H9 (cell line): ENCODE measurements around the gene LPIN2. TPM values are rescaled to one million over a fixed set of nuclear protein-coding genes. Genes with fewer than 3 reads are reported as not detected.

Experiments used
- DNase-seq: peaks from one replicate; pipeline ENCODE4 v3.0.0-alpha.2; 2017
- H2AFZ ChIP-seq: one replicate; pipeline ENCODE4 v1.6.1; 2013; ENCODE audit warnings: mild to moderate bottlenecking, low read length, control low read depth, moderate library complexity
- H2AK5ac ChIP-seq: 2 replicates; pipeline ENCODE4 v1.6.1; 2013; ENCODE audit warnings: low read length, control low read depth, mixed read lengths; ENCODE audit not compliant: insufficient read length
- H2BK120ac ChIP-seq: one replicate; pipeline ENCODE4 v1.6.1; 2013; ENCODE audit warnings: low read depth, mild to moderate bottlenecking, low read length, control low read depth, inconsistent platforms; ENCODE audit not compliant: poor library complexity, severe bottlenecking
- H2BK12ac ChIP-seq: 2 replicates; pipeline ENCODE4 v1.6.1; 2013; ENCODE audit warnings: low read length, control low read depth, mixed read lengths, low read depth; ENCODE audit not compliant: insufficient read length
- H2BK15ac ChIP-seq: 2 replicates; pipeline ENCODE4 v1.6.1; 2013; ENCODE audit warnings: low read depth, low read length, control low read depth
- H2BK20ac ChIP-seq: one replicate; pipeline ENCODE4 v1.6.1; 2013; ENCODE audit warnings: low read depth, mild to moderate bottlenecking, low read length, control low read depth, inconsistent platforms; ENCODE audit not compliant: poor library complexity, severe bottlenecking
- H2BK5ac ChIP-seq: 2 replicates; pipeline ENCODE4 v1.6.1; 2013; ENCODE audit warnings: low read length, control low read depth, mixed read lengths; ENCODE audit not compliant: insufficient read length
- H3K14ac ChIP-seq: 2 replicates; pipeline ENCODE4 v1.6.1; 2013; ENCODE audit warnings: low read length, control low read depth; ENCODE audit not compliant: insufficient read depth
- H3K18ac ChIP-seq: 2 replicates; pipeline ENCODE4 v1.6.1; 2013; ENCODE audit warnings: low read depth, mild to moderate bottlenecking, mixed read lengths, low read length, control low read depth; ENCODE audit not compliant: insufficient read length
- H3K23ac ChIP-seq: 2 replicates; pipeline ENCODE4 v1.6.1; 2013; ENCODE audit warnings: low read length, control low read depth, mixed read lengths, low read depth; ENCODE audit not compliant: insufficient read length
- H3K23me2 ChIP-seq: 2 replicates; pipeline ENCODE4 v1.6.1; 2013; ENCODE audit warnings: low read depth, mild to moderate bottlenecking, mixed read lengths, low read length, control low read depth; ENCODE audit not compliant: insufficient read length, poor library complexity, severe bottlenecking
- H3K27ac ChIP-seq: 2 replicates; pipeline ENCODE4 v1.5.1; 2013; ENCODE audit warnings: low read length, control low read depth, mixed read lengths, low read depth; ENCODE audit not compliant: insufficient read length
- H3K27me3 ChIP-seq: 2 replicates; pipeline ENCODE4 v1.6.1; 2013; ENCODE audit warnings: low read length, control low read depth, inconsistent platforms; ENCODE audit not compliant: insufficient read depth
- H3K4ac ChIP-seq: 2 replicates; pipeline ENCODE4 v1.6.1; 2013; ENCODE audit warnings: low read depth, mild to moderate bottlenecking, control low read depth, inconsistent platforms, low read length, moderate library complexity
- H3K4me1 ChIP-seq: 2 replicates; pipeline ENCODE4 v1.6.1; 2013; ENCODE audit warnings: low read length, control low read depth, inconsistent platforms; ENCODE audit not compliant: insufficient read depth
- H3K4me2 ChIP-seq: 2 replicates; pipeline ENCODE4 v1.6.1; 2013; ENCODE audit warnings: low read length, control low read depth, mixed read lengths; ENCODE audit not compliant: insufficient read length, insufficient read depth
- H3K56ac ChIP-seq: 2 replicates; pipeline ENCODE4 v1.6.1; 2013; ENCODE audit warnings: low read depth, mild to moderate bottlenecking, mixed read lengths, low read length, control low read depth; ENCODE audit not compliant: insufficient read length
- H3K79me1 ChIP-seq: 2 replicates; pipeline ENCODE4 v1.6.1; 2013; ENCODE audit warnings: low read depth, mild to moderate bottlenecking, moderate library complexity, low read length, control low read depth, inconsistent platforms; ENCODE audit not compliant: insufficient read depth, poor library complexity, severe bottlenecking
- H3K79me2 ChIP-seq: 2 replicates; pipeline ENCODE4 v1.6.1; 2013; ENCODE audit warnings: low read length, control low read depth, inconsistent platforms; ENCODE audit not compliant: insufficient read depth
- H3K9ac ChIP-seq: 2 replicates; pipeline ENCODE4 v1.6.1; 2013; ENCODE audit warnings: low read length, control low read depth, mixed read lengths; ENCODE audit not compliant: insufficient read length; ENCODE audit errors: extremely low read depth
- H3K9me3 ChIP-seq: one replicate; pipeline ENCODE4 v1.6.1; 2013; ENCODE audit warnings: low read depth, low read length, inconsistent platforms; ENCODE audit not compliant: control insufficient read depth
- H3T11ph ChIP-seq: one replicate; pipeline ENCODE4 v1.6.1; 2013; ENCODE audit warnings: mild to moderate bottlenecking, low read length, control low read depth, inconsistent platforms
- H4K20me1 ChIP-seq: one replicate; pipeline ENCODE4 v1.6.1; 2013; ENCODE audit not compliant: control insufficient read depth, insufficient read length, insufficient read depth
- H4K5ac ChIP-seq: 2 replicates; pipeline ENCODE4 v1.6.1; 2013; ENCODE audit warnings: low read depth, mild to moderate bottlenecking, mixed read lengths, low read length, control low read depth; ENCODE audit not compliant: insufficient read length
- H4K8ac ChIP-seq: replicated peaks from 2 replicates; pipeline ENCODE4 v1.6.1; 2013; ENCODE audit warnings: low read length, control low read depth, mixed read lengths, low read depth; ENCODE audit not compliant: insufficient read length
- H4K91ac ChIP-seq: 2 replicates; pipeline ENCODE4 v1.6.1; 2013; ENCODE audit warnings: low read depth, mild to moderate bottlenecking, moderate library complexity, mixed read lengths, low read length, control low read depth; ENCODE audit not compliant: insufficient read length
- H3K27ac Mint-ChIP-seq, 3 experiments: 2 replicates in 2 of 3; 3 replicates in 1 of 3; pipeline ENCODE4 v1.8.0; 2020 to 2021; ENCODE audit warnings: mixed read lengths in 3 of 3, mild to moderate bottlenecking in 1 of 3, moderate library complexity in 1 of 3
- H3K27me3 Mint-ChIP-seq: 2 replicates; pipeline ENCODE4 v1.8.0; 2021; ENCODE audit warnings: low read depth, mild to moderate bottlenecking, moderate library complexity, mixed read lengths
- H3K36me3 Mint-ChIP-seq, 3 experiments: 2 replicates in 2 of 3; 3 replicates in 1 of 3; pipeline ENCODE4 v1.8.0; 2020 to 2021; ENCODE audit warnings: low read depth in 3 of 3, mixed read lengths in 3 of 3; ENCODE audit not compliant: insufficient read depth in 1 of 3
- H3K4me1 Mint-ChIP-seq, 2 experiments: 2 replicates each; pipeline ENCODE4 v1.8.0; 2020; ENCODE audit warnings: mixed read lengths in 2 of 2
- H3K4me3 Mint-ChIP-seq, 2 experiments: 2 replicates in 1 of 2; 3 replicates in 1 of 2; pipeline ENCODE4 v1.8.0; 2020 to 2021; ENCODE audit warnings: mild to moderate bottlenecking in 2 of 2, mixed read lengths in 2 of 2, moderate library complexity in 1 of 2
- H3K9me3 Mint-ChIP-seq, 2 experiments: 2 replicates in 1 of 2; 3 replicates in 1 of 2; pipeline ENCODE4 v1.8.0; 2020; ENCODE audit warnings: mild to moderate bottlenecking in 2 of 2, mixed read lengths in 2 of 2, moderate library complexity in 1 of 2
- CTCF ChIP-seq: fragments of 200-600 bp; sonication (generic); conservative IDR thresholded peaks from 3 replicates; pipeline ENCODE4 v1.8.0; 2021; ENCODE audit warnings: antibody characterized with exemption, mild to moderate bottlenecking
- WGBS: extraction: QIAGEN DNeasy Blood & Tissue Kit; methylation state at CpG from one replicate; pipeline ENCODE4 v1.1.7; 2013; ENCODE audit warnings: missing lambda C conversion rate, low lambda C conversion rate, mixed read lengths; ENCODE audit not compliant: insufficient read length; ENCODE audit errors: extremely low coverage; 5-methylcytosine and 5-hydroxymethylcytosine counted together
- total RNA-seq: library from RNA; stranded (reverse); gene quantifications from 2 replicates; pipeline ENCODE4 v1.2.1, GENCODE V29; 2021

LPIN2 gene
- total RNA-seq, 1 experiment from 2014 or later: 9.2 TPM

GRCh38 chr18:3014503-3015203 is 1.7 kb upstream of the LPIN2 start:
- H3K27ac ChIP-seq: no peak overlapping the region
- no peak overlapping the region for H4K8ac ChIP-seq
- H3K79me2 ChIP-seq: no peaks in the 10 kb centered on the region
- H3K4me3 Mint-ChIP-seq: no peak overlapping the region
- DNase-seq: no peak
- H3K4me2 ChIP-seq: no peak overlapping the region
- peaks cover 6 to 24% (median 8%) of the 10 kb centered on the region in 3 experiments; a peak in 6 of 7 replicates for H3K36me3 Mint-ChIP-seq
- H3K9me3 Mint-ChIP-seq: no peaks in the 10 kb centered on the region
- H3K23ac ChIP-seq: no peak overlapping the region
- H3K4ac ChIP-seq: no peak overlapping the region
- TF ChIP-seq CTCF: no peak
- no peak overlapping the region for H3K18ac ChIP-seq
- H3K14ac ChIP-seq: no peak overlapping the region
- H3K9ac ChIP-seq: no peak overlapping the region
- peaks cover 14 to 19% of the 10 kb centered on the region in 2 experiments for H3K4me1 Mint-ChIP-seq
- H3T11ph ChIP-seq: no peak overlapping the region
- no peak overlapping the region for H4K91ac ChIP-seq
- H2BK120ac ChIP-seq: no peak overlapping the region
- no peak overlapping the region for H2BK20ac ChIP-seq
- no peak overlapping the region for H2AK5ac ChIP-seq
- no peaks in the 10 kb centered on the region for H4K20me1 ChIP-seq
- peaks cover 3% of the 10 kb centered on the region for H3K27me3 Mint-ChIP-seq
- WGBS: no CpG with 5 or more reads among the region's 7 CpGs
- no peak overlapping the region for H3K56ac ChIP-seq
- peaks cover 4% of the 10 kb centered on the region for H3K23me2 ChIP-seq
- H3K9me3 ChIP-seq: no peaks in the 10 kb centered on the region
- H3K79me1 ChIP-seq: peaks cover 2% of the 10 kb centered on the region
- no peak overlapping the region for H4K5ac ChIP-seq
- no peak overlapping the region for H2AFZ ChIP-seq
- H2BK12ac ChIP-seq: no peak overlapping the region
- no peak overlapping the region for H2BK5ac ChIP-seq
- no peaks in the 10 kb centered on the region for H3K27me3 ChIP-seq
- no peaks in the 10 kb centered on the region for H3K4me1 ChIP-seq
- no peak overlapping the region for H2BK15ac ChIP-seq
- no peak overlapping the region for H3K27ac Mint-ChIP-seq
